Measurements from ENCODE around the gene NSFL1C. TPM values are rescaled to one million over a fixed set of nuclear protein-coding genes. Genes with fewer than 3 reads are reported as not detected.
A peak's percentile ranks its signal among the peaks of the same experiment; 100 is the strongest.
"Not testable (repeated sequence)": the region's sequence is repeated elsewhere in the genome, so short reads cannot be mapped to it uniquely, and the experiment has no call there.

NSFL1C gene
- total RNA-seq, 5 donors from 2014 or later (not counting 1 experiment from before 2014, with no cell fraction given), result 56.7 to 68.7 (median 65.8) TPM

GRCh38 chr20:1403624-1404023, 63.0 kb downstream of the NSFL1C start:
- Mint-ChIP-seq H3K4me3 (no peak overlapping the region), H3K27ac (no peak overlapping the region)

GRCh38 chr20:1402149-1402548, 64.5 kb downstream of the NSFL1C start:
- Mint-ChIP-seq H3K36me3 (no peaks in the 10 kb centered on the region), H3K27ac (peak overlapping the region in 1 of 2 donors; percentile 17), H3K9me3 (peaks cover 0 to 8% (median 0%) of the 10 kb centered on the region in 3 donors), H3K27me3 (peaks cover 7 to 9% of the 10 kb centered on the region in 2 donors), H3K4me3 (no peak overlapping the region), H3K4me1 (peaks cover 11 to 23% (median 16%) of the 10 kb centered on the region in 3 donors)
- peaks cover 0 to 7% of the 10 kb centered on the region in 2 experiments for H3K4me1 ChIP-seq (ENCODE audit: control insufficient read depth in 1 of 2, extremely low read depth in 1 of 2, insufficient read depth in 2 of 2, low read length in 2 of 2)
- ChIA-PET CTCF (no interaction called here), POLR2A (interaction anchor here in 1 of 2 donors (0.6 kb wide), 1 partner anchor 10 kb away, joined by 3 read pairs; no protein-coding TSS in a partner anchor)
- peak in 2 of 4 experiments; percentile 53 to 79 for ATAC-seq (replicated peaks in 1 of 4)
- no peaks in the 10 kb centered on the region for H3K36me3 ChIP-seq (ENCODE audit: control insufficient read depth in 2 of 2, extremely low read depth in 1 of 2, insufficient read depth in 1 of 2, low read length in 1 of 2)
- peaks cover 0 to 4% of the 10 kb centered on the region in 2 experiments for H3K27me3 ChIP-seq (replicated peaks in 1 of 2; ENCODE audit: control insufficient read depth in 2 of 2, extremely low read depth in 1 of 2, insufficient read depth in 2 of 2, low read length in 1 of 2)
- WGBS (ENCODE audit: insufficient coverage), result 10% methylated on average over 4 of the region's 7 CpGs
- no peak overlapping the region for H3K27ac ChIP-seq (ENCODE audit: low read length)
- no peak overlapping the region for H3K4me3 ChIP-seq (ENCODE audit: control insufficient read depth in 1 of 2, extremely low read depth in 1 of 2, low read length in 1 of 2)
- no peaks in the 10 kb centered on the region for H3K9me3 ChIP-seq
- DNase-seq, result peak in 1 of 35 experiments; percentile 29

More at GRCh38 chr20:1403624-1404023, 63.0 kb downstream of the NSFL1C start:
- CTCF ChIA-PET, result no interaction called here
- Histone ChIP-seq H3K27me3 (replicated peaks in 1 of 2; ENCODE audit: control insufficient read depth in 2 of 2, extremely low read depth in 1 of 2, insufficient read depth in 2 of 2, low read length in 1 of 2) (peaks cover 0 to 9% of the 10 kb centered on the region in 2 experiments), H3K4me1 (ENCODE audit: control insufficient read depth in 1 of 2, extremely low read depth in 1 of 2, insufficient read depth in 2 of 2, low read length in 2 of 2) (peaks cover 0 to 7% of the 10 kb centered on the region in 2 experiments), H3K9me3 (no peaks in the 10 kb centered on the region), H3K27ac (ENCODE audit: low read length) (no peak overlapping the region), H3K36me3 (ENCODE audit: control insufficient read depth in 2 of 2, extremely low read depth in 1 of 2, insufficient read depth in 1 of 2, low read length in 1 of 2) (no peaks in the 10 kb centered on the region), H3K4me3 (ENCODE audit: control insufficient read depth in 1 of 2, extremely low read depth in 1 of 2, low read length in 1 of 2) (no peak overlapping the region)
- DNase-seq (no peak), ATAC-seq (replicated peaks in 1 of 4) (no peak)
- WGBS (ENCODE audit: insufficient coverage), result no CpG with 5 or more reads among the region's 1 CpG
- Mint-ChIP-seq H3K36me3 (no peaks in the 10 kb centered on the region), H3K27me3 (peaks cover 7 to 12% of the 10 kb centered on the region in 2 donors), H3K9me3 (peaks cover 0 to 7% (median 0%) of the 10 kb centered on the region in 3 donors), H3K4me1 (peaks cover 10 to 21% (median 15%) of the 10 kb centered on the region in 3 donors)
- POLR2A ChIA-PET, result no interaction called here

DNA sequence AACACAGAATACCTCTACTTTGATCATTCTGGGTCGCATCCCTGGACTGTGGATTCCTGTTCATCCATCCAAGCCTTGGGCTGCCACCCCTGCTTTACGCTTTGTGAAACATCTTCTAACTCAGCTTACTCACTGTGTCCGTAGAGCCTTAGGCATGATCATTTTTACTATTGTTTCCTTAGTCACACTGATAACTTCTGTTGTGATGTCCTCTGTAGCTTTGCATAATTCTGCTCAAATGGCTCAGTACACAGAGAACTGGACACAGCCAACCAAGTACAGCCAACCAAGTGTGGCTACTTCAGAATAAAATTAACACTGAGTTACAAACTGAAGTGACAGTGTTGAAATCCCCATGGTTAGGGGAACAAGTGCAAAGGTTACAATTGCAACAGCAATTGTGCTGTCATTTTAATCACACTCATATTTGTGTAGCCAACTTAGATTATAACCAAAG, 65.2 kb downstream of the NSFL1C start:
- Mint-ChIP-seq H3K9me3 (peaks cover 0 to 12% (median 2%) of the 10 kb centered on the region in 3 donors), H3K36me3 (no peaks in the 10 kb centered on the region), H3K4me1 (peaks cover 17 to 29% (median 22%) of the 10 kb centered on the region in 3 donors), H3K27me3 (peaks cover 3 to 8% of the 10 kb centered on the region in 2 donors), H3K4me3 (no peak overlapping the region), H3K27ac (no peak overlapping the region)
- DNase-seq (no peak), ATAC-seq (replicated peaks in 1 of 4) (no peak)
- no peaks in the 10 kb centered on the region for H3K36me3 ChIP-seq (ENCODE audit: control insufficient read depth in 2 of 2, extremely low read depth in 1 of 2, insufficient read depth in 1 of 2, low read length in 1 of 2)
- no peak overlapping the region for H3K4me3 ChIP-seq (ENCODE audit: control insufficient read depth in 1 of 2, extremely low read depth in 1 of 2, low read length in 1 of 2)
- H3K27me3 ChIP-seq (replicated peaks in 1 of 2; ENCODE audit: control insufficient read depth in 2 of 2, extremely low read depth in 1 of 2, insufficient read depth in 2 of 2, low read length in 1 of 2), result peaks cover 0 to 4% of the 10 kb centered on the region in 2 experiments
- CTCF ChIA-PET, result interaction anchor here in 1 of 2 donors (0.7 kb wide), 1 partner anchor 18 kb away, joined by 3 read pairs; no protein-coding TSS in a partner anchor
- no peaks in the 10 kb centered on the region for H3K9me3 ChIP-seq
- peaks cover 0 to 10% of the 10 kb centered on the region in 2 experiments for H3K4me1 ChIP-seq (ENCODE audit: control insufficient read depth in 1 of 2, extremely low read depth in 1 of 2, insufficient read depth in 2 of 2, low read length in 2 of 2)
- WGBS (ENCODE audit: insufficient coverage), result 100% methylated on average over 3 of the region's 3 CpGs
- POLR2A ChIA-PET, result no interaction called here
- no peak overlapping the region for H3K27ac ChIP-seq (ENCODE audit: low read length)

GRCh38 chr20:1399678-1400366, 66.8 kb downstream of the NSFL1C start:
- H3K27me3 Mint-ChIP-seq, POLR2A ChIA-PET, H3K27ac Mint-ChIP-seq: not testable (repeated sequence)

GRCh38 chr20:1398185-1398584, 68.5 kb downstream of the NSFL1C start:
- H3K36me3 Mint-ChIP-seq; CTCF ChIA-PET; DNase-seq; H3K36me3 ChIP-seq (ENCODE audit: control insufficient read depth in 2 of 2, extremely low read depth in 1 of 2, insufficient read depth in 1 of 2, low read length in 1 of 2); H3K27ac Mint-ChIP-seq; H3K9me3 ChIP-seq; H3K4me3 Mint-ChIP-seq; H3K27me3 ChIP-seq (replicated peaks in 1 of 2; ENCODE audit: control insufficient read depth in 2 of 2, extremely low read depth in 1 of 2, insufficient read depth in 2 of 2, low read length in 1 of 2); H3K4me3 ChIP-seq (ENCODE audit: control insufficient read depth in 1 of 2, extremely low read depth in 1 of 2, low read length in 1 of 2); H3K27ac ChIP-seq (ENCODE audit: low read length); H3K27me3 Mint-ChIP-seq; ATAC-seq (replicated peaks in 1 of 4); POLR2A ChIA-PET: not testable (repeated sequence)
- 91% methylated on average over 7 of the region's 7 CpGs for WGBS (ENCODE audit: insufficient coverage)
- peaks cover 33 to 43% (median 38%) of the 10 kb centered on the region in 3 donors for H3K4me1 Mint-ChIP-seq
- peaks cover 0 to 12% (median 3%) of the 10 kb centered on the region in 3 donors for H3K9me3 Mint-ChIP-seq
- H3K4me1 ChIP-seq (ENCODE audit: control insufficient read depth in 1 of 2, extremely low read depth in 1 of 2, insufficient read depth in 2 of 2, low read length in 2 of 2), result peaks cover 5 to 17% of the 10 kb centered on the region in 2 experiments

More at GRCh38 chr20:1399678-1400366, 66.8 kb downstream of the NSFL1C start:
- 94% methylated on average over 8 of the region's 8 CpGs for WGBS (ENCODE audit: insufficient coverage)
- H3K9me3 ChIP-seq; H3K4me3 Mint-ChIP-seq; H3K36me3 ChIP-seq (ENCODE audit: control insufficient read depth in 2 of 2, extremely low read depth in 1 of 2, insufficient read depth in 1 of 2, low read length in 1 of 2); H3K27ac ChIP-seq (ENCODE audit: low read length); H3K4me3 ChIP-seq (ENCODE audit: control insufficient read depth in 1 of 2, extremely low read depth in 1 of 2, low read length in 1 of 2); H3K36me3 Mint-ChIP-seq; H3K4me1 ChIP-seq (ENCODE audit: control insufficient read depth in 1 of 2, extremely low read depth in 1 of 2, insufficient read depth in 2 of 2, low read length in 2 of 2); H3K27me3 ChIP-seq (replicated peaks in 1 of 2; ENCODE audit: control insufficient read depth in 2 of 2, extremely low read depth in 1 of 2, insufficient read depth in 2 of 2, low read length in 1 of 2); ATAC-seq (replicated peaks in 1 of 4); DNase-seq; CTCF ChIA-PET: not testable (repeated sequence)
- Mint-ChIP-seq H3K9me3 (peaks cover 0 to 12% (median 3%) of the 10 kb centered on the region in 3 donors), H3K4me1 (peaks cover 25 to 32% (median 26%) of the 10 kb centered on the region in 3 donors)

- no peak for DNase-seq
- Mint-ChIP-seq H3K4me3 (no peak overlapping the region), H3K36me3 (no peaks in the 10 kb centered on the region), H3K27me3 (peaks cover 0 to 2% of the 10 kb centered on the region in 2 donors), H3K9me3 (peaks cover 0 to 11% (median 3%) of the 10 kb centered on the region in 3 donors), H3K27ac (no peak overlapping the region), H3K4me1 (peaks cover 31 to 42% (median 37%) of the 10 kb centered on the region in 3 donors)
- Histone ChIP-seq H3K9me3 (no peaks in the 10 kb centered on the region), H3K27ac (ENCODE audit: low read length) (no peak overlapping the region), H3K27me3 (replicated peaks in 1 of 2; ENCODE audit: control insufficient read depth in 2 of 2, extremely low read depth in 1 of 2, insufficient read depth in 2 of 2, low read length in 1 of 2) (no peaks in the 10 kb centered on the region), H3K4me1 (ENCODE audit: control insufficient read depth in 1 of 2, extremely low read depth in 1 of 2, insufficient read depth in 2 of 2, low read length in 2 of 2) (peaks cover 5 to 18% of the 10 kb centered on the region in 2 experiments), H3K36me3 (ENCODE audit: control insufficient read depth in 2 of 2, extremely low read depth in 1 of 2, insufficient read depth in 1 of 2, low read length in 1 of 2) (no peaks in the 10 kb centered on the region), H3K4me3 (ENCODE audit: control insufficient read depth in 1 of 2, extremely low read depth in 1 of 2, low read length in 1 of 2) (no peak overlapping the region)
- ATAC-seq (replicated peaks in 1 of 4), result no peak
- ChIA-PET POLR2A (no interaction called here), CTCF (no interaction called here)
- 63% methylated on average over 1 of the region's 4 CpGs for WGBS (ENCODE audit: insufficient coverage)
Observed at GRCh38 chr20:1397710-1398109, 68.9 kb downstream of the NSFL1C start.

Data from T-cell (primary cell).